Neural progenitor cell (in vitro differentiated cells): ENCODE data around the gene PLEKHA7. TPM values are rescaled to one million over a fixed set of nuclear protein-coding genes. Genes with fewer than 3 reads are reported as not detected.
A peak's percentile ranks its signal among the peaks of the same experiment; 100 is the strongest.

Experiments used
- DNase-seq: peaks from one replicate; pipeline ENCODE4 v3.0.0-alpha.2; 2016; ENCODE audit warnings: low spot score
- H2AFZ ChIP-seq: fragments of 200-600 bp; sonication (generic); replicated peaks from 2 replicates; pipeline ENCODE4 v1.6.1; 2016; ENCODE audit warnings: antibody characterized with exemption
- H3F3A ChIP-seq: fragments of 200-600 bp; sonication (generic); 2 replicates; pipeline ENCODE4 v1.6.1; 2016; ENCODE audit warnings: antibody characterized with exemption, low read depth
- H3K27ac ChIP-seq: fragments of 200-600 bp; sonication (generic); 2 replicates; pipeline ENCODE4 v1.5.1; 2016; ENCODE audit warnings: mild to moderate bottlenecking
- H3K27me3 ChIP-seq: fragments of 200-600 bp; sonication (generic); 2 replicates; pipeline ENCODE4 v1.6.1; 2016; ENCODE audit warnings: mild to moderate bottlenecking, moderate library complexity
- H3K36me3 ChIP-seq: fragments of 200-600 bp; sonication (generic); 2 replicates; pipeline ENCODE4 v1.5.1; 2016
- H3K4me1 ChIP-seq: fragments of 200-600 bp; sonication (generic); 2 replicates; pipeline ENCODE4 v1.6.1; 2016; ENCODE audit warnings: mixed run types
- H3K4me2 ChIP-seq: fragments of 200-600 bp; sonication (generic); 2 replicates; pipeline ENCODE4 v1.6.1; 2016
- H3K4me3 ChIP-seq: fragments of 200-600 bp; sonication (generic); 2 replicates; pipeline ENCODE4 v1.5.1; 2016
- H3K79me2 ChIP-seq: fragments of 200-600 bp; sonication (generic); 2 replicates; pipeline ENCODE4 v1.6.1; 2016; ENCODE audit warnings: low read depth
- H3K9ac ChIP-seq: fragments of 200-600 bp; sonication (generic); 2 replicates; pipeline ENCODE4 v1.6.1; 2016
- H3K9me3 ChIP-seq: fragments of 200-600 bp; sonication (generic); 2 replicates; pipeline ENCODE4 v1.5.1; 2016; ENCODE audit warnings: low read depth
- H4K20me1 ChIP-seq: fragments of 200-600 bp; sonication (generic); 2 replicates; pipeline ENCODE4 v1.6.1; 2016; ENCODE audit warnings: low read depth
- H3K27ac Mint-ChIP-seq: 3 replicates; pipeline ENCODE4 v1.8.0; 2021; ENCODE audit warnings: mixed read lengths
- H3K27me3 Mint-ChIP-seq: 2 replicates; pipeline ENCODE4 v1.8.0; 2022; ENCODE audit warnings: low read depth, mild to moderate bottlenecking, inconsistent platforms, moderate library complexity, mixed read lengths; ENCODE audit not compliant: insufficient read depth
- H3K36me3 Mint-ChIP-seq: 3 replicates; pipeline ENCODE4 v1.8.0; 2021; ENCODE audit warnings: mixed read lengths
- H3K4me1 Mint-ChIP-seq: 3 replicates; pipeline ENCODE4 v1.8.0; 2021; ENCODE audit warnings: mixed read lengths
- H3K4me3 Mint-ChIP-seq: 3 replicates; pipeline ENCODE4 v1.8.0; 2021; ENCODE audit warnings: mild to moderate bottlenecking, moderate library complexity, mixed read lengths
- H3K9me3 Mint-ChIP-seq: 3 replicates; pipeline ENCODE4 v1.8.0; 2020; ENCODE audit warnings: mixed read lengths
- EZH2 ChIP-seq: fragments of 200-600 bp; sonication (generic); IDR thresholded peaks from 2 replicates; pipeline ENCODE4 v1.6.1; 2017; ENCODE audit warnings: antibody characterized with exemption, mild to moderate bottlenecking, moderate library complexity
- EZH2phosphoT487 ChIP-seq: fragments of 200-600 bp; sonication (generic); IDR thresholded peaks from 2 replicates; pipeline ENCODE4 v1.6.1; 2017; ENCODE audit warnings: antibody characterized with exemption
- total RNA-seq: library from RNA; depleted of rRNA; stranded (reverse); fragments of >200 nt; gene quantifications from 2 replicates; pipeline ENCODE4 v1.2.3, GENCODE V29; 2015; ENCODE audit warnings: low replicate concordance
- TF ChIP-seq, protein P1 (sequence below): fragments of 200-600 bp; sonication (generic); IDR thresholded peaks from 2 replicates; pipeline ENCODE4 v1.5.1; 2017; ENCODE audit warnings: antibody characterized with exemption, mild to moderate bottlenecking

Gene PLEKHA7
- total RNA-seq, 1 donor from 2014 or later: 20.3 TPM

- Histone ChIP-seq H3K4me3 (peak overlapping the region; percentile 34), H3K9me3 (no peaks in the 10 kb centered on the region), H3K4me2 (peak overlapping the region; percentile 84), H3K27ac (peak overlapping the region; percentile 78), H3K79me2 (no peaks in the 10 kb centered on the region), H3K9ac (no peak overlapping the region), H3F3A (peaks cover 66% of the 10 kb centered on the region), H3K36me3 (no peaks in the 10 kb centered on the region), H3K4me1 (peaks cover 75% of the 10 kb centered on the region), H2AFZ (no peak overlapping the region), H3K27me3 (no peaks in the 10 kb centered on the region), H4K20me1 (peaks cover 11% of the 10 kb centered on the region)
- Mint-ChIP-seq H3K27me3 (peaks cover 6% of the 10 kb centered on the region), H3K9me3 (no peaks in the 10 kb centered on the region), H3K4me3 (peak overlapping the region; percentile 44), H3K36me3 (no peaks in the 10 kb centered on the region), H3K27ac (no peak overlapping the region), H3K4me1 (peaks cover 54% of the 10 kb centered on the region)
- peak; percentile 94 for DNase-seq
- TF ChIP-seq EZH2 (no peak), EZH2phosphoT487 (peak; percentile 58)
- TF ChIP-seq, protein P1, sequence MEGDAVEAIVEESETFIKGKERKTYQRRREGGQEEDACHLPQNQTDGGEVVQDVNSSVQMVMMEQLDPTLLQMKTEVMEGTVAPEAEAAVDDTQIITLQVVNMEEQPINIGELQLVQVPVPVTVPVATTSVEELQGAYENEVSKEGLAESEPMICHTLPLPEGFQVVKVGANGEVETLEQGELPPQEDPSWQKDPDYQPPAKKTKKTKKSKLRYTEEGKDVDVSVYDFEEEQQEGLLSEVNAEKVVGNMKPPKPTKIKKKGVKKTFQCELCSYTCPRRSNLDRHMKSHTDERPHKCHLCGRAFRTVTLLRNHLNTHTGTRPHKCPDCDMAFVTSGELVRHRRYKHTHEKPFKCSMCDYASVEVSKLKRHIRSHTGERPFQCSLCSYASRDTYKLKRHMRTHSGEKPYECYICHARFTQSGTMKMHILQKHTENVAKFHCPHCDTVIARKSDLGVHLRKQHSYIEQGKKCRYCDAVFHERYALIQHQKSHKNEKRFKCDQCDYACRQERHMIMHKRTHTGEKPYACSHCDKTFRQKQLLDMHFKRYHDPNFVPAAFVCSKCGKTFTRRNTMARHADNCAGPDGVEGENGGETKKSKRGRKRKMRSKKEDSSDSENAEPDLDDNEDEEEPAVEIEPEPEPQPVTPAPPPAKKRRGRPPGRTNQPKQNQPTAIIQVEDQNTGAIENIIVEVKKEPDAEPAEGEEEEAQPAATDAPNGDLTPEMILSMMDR: no peak
Measured at GRCh38 chr11:16897470-16898061, 116.6 kb downstream of the PLEKHA7 start.

DNA sequence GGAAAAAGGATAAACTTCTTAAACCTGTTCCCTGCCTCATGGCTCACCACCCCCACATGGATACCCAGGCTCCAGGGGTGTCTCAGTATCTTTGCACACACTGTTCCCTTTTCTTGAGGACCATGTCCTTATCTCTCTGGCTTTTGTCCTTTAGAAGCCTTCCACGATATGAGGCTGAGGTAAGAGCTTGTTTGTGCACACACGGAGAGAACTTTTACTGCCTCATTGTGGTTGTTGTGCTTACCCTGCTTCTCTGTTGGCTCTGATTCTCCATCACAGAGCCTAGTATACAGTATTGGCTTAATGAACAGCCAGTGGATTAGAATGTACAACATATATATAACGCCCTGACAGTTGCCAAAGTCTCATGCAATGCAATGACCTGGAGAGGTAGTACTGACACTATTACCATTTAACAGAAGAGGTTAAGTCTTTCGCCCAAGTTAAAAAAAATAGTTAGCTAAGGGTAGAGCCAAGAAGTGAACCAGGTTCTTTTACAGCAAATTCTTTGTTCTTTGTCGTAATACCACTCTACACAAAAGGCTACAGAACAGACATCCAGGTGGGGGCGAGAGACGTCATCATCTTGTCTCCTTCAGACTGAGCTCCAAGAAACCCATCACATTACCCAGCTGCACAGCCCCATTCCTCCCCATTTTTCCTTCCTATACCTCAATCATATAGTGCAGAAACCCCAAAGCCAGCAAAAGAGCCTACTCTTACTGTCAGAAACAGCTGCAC lies 117.3 kb downstream of the PLEKHA7 start:
- H3K4me1 Mint-ChIP-seq: peaks cover 57% of the 10 kb centered on the region
- peaks cover 2% of the 10 kb centered on the region for H3K36me3 Mint-ChIP-seq
- no peaks in the 10 kb centered on the region for H3K9me3 ChIP-seq
- H3K4me3 Mint-ChIP-seq: peak overlapping the region; percentile 44
- H3K9ac ChIP-seq: no peak overlapping the region
- H3K27me3 ChIP-seq: no peaks in the 10 kb centered on the region
- H2AFZ ChIP-seq: no peak overlapping the region
- H3K27ac Mint-ChIP-seq: no peak overlapping the region
- peak overlapping the region; percentile 84 for H3K4me2 ChIP-seq
- peaks cover 6% of the 10 kb centered on the region for H3K27me3 Mint-ChIP-seq
- peaks cover 2% of the 10 kb centered on the region for H3K9me3 Mint-ChIP-seq
- TF ChIP-seq EZH2phosphoT487 (no peak), EZH2 (no peak)
- TF ChIP-seq, protein P1: no peak
- peaks cover 11% of the 10 kb centered on the region for H4K20me1 ChIP-seq
- peak overlapping the region; percentile 78 for H3K27ac ChIP-seq
- H3K79me2 ChIP-seq: no peaks in the 10 kb centered on the region
- peaks cover 66% of the 10 kb centered on the region for H3F3A ChIP-seq
- H3K4me1 ChIP-seq: peaks cover 76% of the 10 kb centered on the region
- peak overlapping the region; percentile 34 for H3K4me3 ChIP-seq
- DNase-seq: no peak
- H3K36me3 ChIP-seq: no peaks in the 10 kb centered on the region

GRCh38 chr11:16895306-16895705 lies 118.9 kb downstream of the PLEKHA7 start:
- Histone ChIP-seq H4K20me1 (peaks cover 11% of the 10 kb centered on the region), H3K79me2 (no peaks in the 10 kb centered on the region), H3K9ac (no peak overlapping the region), H3K27ac (peak overlapping the region; percentile 30), H3K4me2 (peak overlapping the region; percentile 24), H3K9me3 (no peaks in the 10 kb centered on the region), H3K27me3 (no peaks in the 10 kb centered on the region), H3K4me1 (peaks cover 73% of the 10 kb centered on the region), H3F3A (peaks cover 64% of the 10 kb centered on the region), H2AFZ (no peak overlapping the region), H3K4me3 (no peak overlapping the region), H3K36me3 (no peaks in the 10 kb centered on the region)
- Mint-ChIP-seq H3K27ac (no peak overlapping the region), H3K27me3 (peaks cover 5% of the 10 kb centered on the region), H3K4me1 (peaks cover 63% of the 10 kb centered on the region), H3K4me3 (no peak overlapping the region), H3K9me3 (peaks cover 4% of the 10 kb centered on the region), H3K36me3 (peaks cover 2% of the 10 kb centered on the region)
- DNase-seq: no peak
- TF ChIP-seq EZH2phosphoT487 (no peak), EZH2 (no peak)
- TF ChIP-seq, protein P1: no peak
